HL-60 (cell line): ENCODE measurements around the gene TMEM238L.

Experiments used
- DNase-seq, 2 experiments: peaks; one replicate each; pipeline ENCODE4 v3.0.0-alpha.2; 2010 to 2020; ENCODE audit warnings: low read depth in 1 of 2, low spot score in 1 of 2
- H3K27ac ChIP-seq: fragments of 250-450 bp; sonication (Bioruptor Pico); replicated peaks from 2 replicates; pipeline ENCODE4 v1.5.1; 2020; ENCODE audit warnings: mild to moderate bottlenecking, moderate library complexity
- H3K27me3 ChIP-seq: fragments of 250-450 bp; sonication (Bioruptor Pico); 2 replicates; pipeline ENCODE4 v1.5.1; 2021; ENCODE audit warnings: mild to moderate bottlenecking, moderate library complexity; ENCODE audit not compliant: insufficient read depth, poor library complexity, severe bottlenecking
- H3K4me3 ChIP-seq: replicated peaks from 2 replicates; pipeline ENCODE4 v1.5.1; 2011; ENCODE audit warnings: mild to moderate bottlenecking, control low read depth, low read length; ENCODE audit not compliant: insufficient read depth
- GABPA ChIP-seq: IDR thresholded peaks from 2 replicates; pipeline ENCODE4 v1.6.1; 2012; ENCODE audit warnings: low read depth
- POLR2AphosphoS5 ChIP-seq: IDR thresholded peaks from 2 replicates; pipeline ENCODE4 v1.6.1; 2012; ENCODE audit warnings: low read depth
- SPI1 ChIP-seq: IDR thresholded peaks from 2 replicates; pipeline ENCODE4 v1.6.1; 2012; ENCODE audit warnings: low read depth, mild to moderate bottlenecking, borderline replicate concordance
- TF ChIP-seq, protein P1 (sequence below): IDR thresholded peaks from one replicate; pipeline ENCODE4 v1.5.1; 2011; ENCODE audit warnings: low read length, control low read depth, inconsistent platforms; ENCODE audit not compliant: insufficient read depth
- TF ChIP-seq, protein P2 (sequence below): IDR thresholded peaks from 2 replicates; pipeline ENCODE4 v1.6.1; 2012; ENCODE audit warnings: low read depth; ENCODE audit not compliant: insufficient replicate concordance

The TMEM238L gene

DNA sequence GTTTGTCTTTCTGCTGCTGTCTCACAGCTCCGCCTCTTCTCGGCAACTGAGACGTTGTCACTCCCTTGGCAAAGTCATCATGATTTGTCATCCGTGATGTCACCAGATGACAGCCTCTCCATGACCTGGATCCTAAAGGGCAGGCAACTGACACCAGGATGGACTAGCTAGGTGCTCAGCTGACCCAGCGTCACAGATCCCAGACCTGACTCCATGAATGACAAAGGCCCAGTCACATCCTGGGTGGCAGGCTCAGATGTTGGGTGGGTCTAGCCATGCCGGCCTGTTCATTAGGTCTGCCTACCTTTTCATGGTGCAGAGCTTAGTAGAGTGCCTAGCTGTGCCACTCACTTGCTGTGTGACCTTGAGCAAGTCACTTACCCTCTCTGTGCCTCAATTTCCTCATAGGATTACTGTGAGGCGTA, 3.8 kb upstream of the TMEM238L start:
- TF ChIP-seq, protein P1, sequence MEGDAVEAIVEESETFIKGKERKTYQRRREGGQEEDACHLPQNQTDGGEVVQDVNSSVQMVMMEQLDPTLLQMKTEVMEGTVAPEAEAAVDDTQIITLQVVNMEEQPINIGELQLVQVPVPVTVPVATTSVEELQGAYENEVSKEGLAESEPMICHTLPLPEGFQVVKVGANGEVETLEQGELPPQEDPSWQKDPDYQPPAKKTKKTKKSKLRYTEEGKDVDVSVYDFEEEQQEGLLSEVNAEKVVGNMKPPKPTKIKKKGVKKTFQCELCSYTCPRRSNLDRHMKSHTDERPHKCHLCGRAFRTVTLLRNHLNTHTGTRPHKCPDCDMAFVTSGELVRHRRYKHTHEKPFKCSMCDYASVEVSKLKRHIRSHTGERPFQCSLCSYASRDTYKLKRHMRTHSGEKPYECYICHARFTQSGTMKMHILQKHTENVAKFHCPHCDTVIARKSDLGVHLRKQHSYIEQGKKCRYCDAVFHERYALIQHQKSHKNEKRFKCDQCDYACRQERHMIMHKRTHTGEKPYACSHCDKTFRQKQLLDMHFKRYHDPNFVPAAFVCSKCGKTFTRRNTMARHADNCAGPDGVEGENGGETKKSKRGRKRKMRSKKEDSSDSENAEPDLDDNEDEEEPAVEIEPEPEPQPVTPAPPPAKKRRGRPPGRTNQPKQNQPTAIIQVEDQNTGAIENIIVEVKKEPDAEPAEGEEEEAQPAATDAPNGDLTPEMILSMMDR = no peak
- TF ChIP-seq GABPA = no peak
- Histone ChIP-seq H3K27ac (no peak overlapping the region), H3K27me3 (no peaks in the 10 kb centered on the region), H3K4me3 (no peak overlapping the region)
- DNase-seq = no peak

DNA sequence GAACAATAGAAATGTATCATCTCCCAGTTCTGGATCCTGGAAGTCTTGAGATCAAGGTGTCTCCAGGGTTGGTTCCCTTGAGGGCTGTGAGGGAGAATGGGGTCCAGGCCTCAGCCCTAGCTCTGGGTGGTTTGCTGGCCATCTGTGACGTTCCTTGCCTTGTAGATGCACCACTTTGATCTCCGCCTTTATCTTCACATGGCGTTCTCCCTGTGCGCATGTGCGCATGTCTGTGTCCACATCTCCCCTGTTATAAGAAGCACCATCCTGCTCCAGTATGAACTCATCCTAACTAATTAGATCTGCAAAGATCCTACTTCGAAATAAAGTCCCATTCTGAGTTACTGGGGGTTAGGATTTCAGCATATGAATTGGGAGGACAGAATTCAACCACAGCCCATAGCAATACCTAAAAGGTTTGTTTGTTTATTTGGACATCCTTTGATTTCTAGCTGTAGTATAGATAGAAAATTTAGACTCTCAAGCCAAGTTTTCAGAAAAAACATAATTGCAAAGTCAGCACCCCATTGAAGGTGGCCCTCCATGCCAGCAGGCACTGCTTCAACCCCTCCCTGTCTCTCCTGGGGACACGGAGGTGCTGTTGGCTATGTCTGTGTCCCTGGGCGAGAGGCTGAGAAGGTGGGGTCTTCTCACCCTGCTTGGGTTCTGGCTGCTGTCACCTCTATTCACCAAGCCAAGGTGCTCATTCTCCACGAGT, 2.8 kb upstream of the TMEM238L start:
- Histone ChIP-seq H3K27me3 (no peaks in the 10 kb centered on the region), H3K4me3 (no peak overlapping the region), H3K27ac (no peak overlapping the region)
- no peak for DNase-seq
- TF ChIP-seq, protein P1 = no peak
- TF ChIP-seq POLR2AphosphoS5 = no peak
- TF ChIP-seq, protein P2, sequence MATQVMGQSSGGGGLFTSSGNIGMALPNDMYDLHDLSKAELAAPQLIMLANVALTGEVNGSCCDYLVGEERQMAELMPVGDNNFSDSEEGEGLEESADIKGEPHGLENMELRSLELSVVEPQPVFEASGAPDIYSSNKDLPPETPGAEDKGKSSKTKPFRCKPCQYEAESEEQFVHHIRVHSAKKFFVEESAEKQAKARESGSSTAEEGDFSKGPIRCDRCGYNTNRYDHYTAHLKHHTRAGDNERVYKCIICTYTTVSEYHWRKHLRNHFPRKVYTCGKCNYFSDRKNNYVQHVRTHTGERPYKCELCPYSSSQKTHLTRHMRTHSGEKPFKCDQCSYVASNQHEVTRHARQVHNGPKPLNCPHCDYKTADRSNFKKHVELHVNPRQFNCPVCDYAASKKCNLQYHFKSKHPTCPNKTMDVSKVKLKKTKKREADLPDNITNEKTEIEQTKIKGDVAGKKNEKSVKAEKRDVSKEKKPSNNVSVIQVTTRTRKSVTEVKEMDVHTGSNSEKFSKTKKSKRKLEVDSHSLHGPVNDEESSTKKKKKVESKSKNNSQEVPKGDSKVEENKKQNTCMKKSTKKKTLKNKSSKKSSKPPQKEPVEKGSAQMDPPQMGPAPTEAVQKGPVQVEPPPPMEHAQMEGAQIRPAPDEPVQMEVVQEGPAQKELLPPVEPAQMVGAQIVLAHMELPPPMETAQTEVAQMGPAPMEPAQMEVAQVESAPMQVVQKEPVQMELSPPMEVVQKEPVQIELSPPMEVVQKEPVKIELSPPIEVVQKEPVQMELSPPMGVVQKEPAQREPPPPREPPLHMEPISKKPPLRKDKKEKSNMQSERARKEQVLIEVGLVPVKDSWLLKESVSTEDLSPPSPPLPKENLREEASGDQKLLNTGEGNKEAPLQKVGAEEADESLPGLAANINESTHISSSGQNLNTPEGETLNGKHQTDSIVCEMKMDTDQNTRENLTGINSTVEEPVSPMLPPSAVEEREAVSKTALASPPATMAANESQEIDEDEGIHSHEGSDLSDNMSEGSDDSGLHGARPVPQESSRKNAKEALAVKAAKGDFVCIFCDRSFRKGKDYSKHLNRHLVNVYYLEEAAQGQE = no peak
- TF ChIP-seq GABPA = no peak
- no peak for TF ChIP-seq SPI1

DNA sequence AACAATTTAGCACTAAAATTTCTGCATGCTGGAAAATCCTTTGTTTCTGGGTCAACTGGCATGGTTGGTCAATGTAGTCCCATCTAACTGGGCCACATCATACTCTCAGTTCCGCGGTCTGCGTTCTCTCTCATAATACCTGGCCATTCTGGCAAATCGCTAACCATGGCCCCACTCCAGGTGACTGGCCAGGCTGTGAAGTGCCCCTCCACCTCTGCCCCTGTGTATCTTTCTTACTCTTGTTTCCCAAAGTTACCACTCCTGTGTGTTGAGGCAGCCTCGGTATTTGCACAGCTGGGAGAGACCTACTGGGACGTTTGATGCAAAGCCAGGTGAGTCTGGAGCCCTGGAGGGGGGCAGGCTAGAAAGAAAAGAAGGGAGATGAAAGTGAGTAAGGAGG, 2.0 kb upstream of the TMEM238L start:
- no peak for TF ChIP-seq POLR2AphosphoS5
- TF ChIP-seq GABPA = no peak
- no peak for TF ChIP-seq SPI1
- TF ChIP-seq, protein P2 = no peak
- TF ChIP-seq, protein P1 = no peak
- Histone ChIP-seq H3K27me3 (no peaks in the 10 kb centered on the region), H3K4me3 (no peak overlapping the region), H3K27ac (no peak overlapping the region)
- DNase-seq = no peak

DNA sequence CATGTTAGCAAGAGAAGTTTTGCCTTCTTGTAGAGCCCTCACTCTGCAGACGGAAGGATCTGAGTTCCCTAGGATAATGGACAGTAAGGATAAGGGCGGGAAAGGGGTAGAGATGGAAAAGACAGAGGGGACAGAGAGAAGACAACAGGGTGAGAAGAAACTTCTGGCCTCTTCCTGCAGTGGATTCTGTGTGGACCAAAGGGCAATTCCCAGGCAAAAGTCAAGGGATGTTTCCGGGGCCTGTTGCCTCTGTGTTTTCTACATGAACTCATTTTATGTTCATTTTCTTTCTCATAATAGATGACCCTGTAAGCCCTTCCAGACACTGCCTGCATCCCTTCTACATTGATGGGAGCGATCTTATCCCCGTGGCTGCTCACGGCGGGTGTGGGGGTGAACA, 647 bp upstream of the TMEM238L start:
- no peak overlapping the region for H3K4me3 ChIP-seq
- TF ChIP-seq, protein P2 = no peak
- TF ChIP-seq, protein P1 = no peak
- no peak for TF ChIP-seq SPI1
- no peak for TF ChIP-seq GABPA
- no peak for DNase-seq
- H3K27ac ChIP-seq = no peak overlapping the region
- no peaks in the 10 kb centered on the region for H3K27me3 ChIP-seq
